SK-N-SH treated with all-trans-retinoic acid at 6 μM for 48 hours (cell line): ENCODE data around the gene KCNH3.

ENCODE experiments used
- ARNTL ChIP-seq: fragments of 450-650 bp; formaldehyde crosslinking; IDR thresholded peaks from 2 replicates; pipeline ENCODE4 v1.5.0; 2020; ENCODE audit warnings: low read depth, mild to moderate bottlenecking, moderate library complexity, borderline replicate concordance
- BACH2 ChIP-seq: fragments of 250-450 bp; sonication (Bioruptor Pico); IDR thresholded peaks from 2 replicates; pipeline ENCODE4 v1.9.0; 2021; ENCODE audit warnings: mild to moderate bottlenecking, borderline replicate concordance
- GLIS3 ChIP-seq: fragments of 250-450 bp; sonication (Bioruptor Pico); IDR thresholded peaks from 2 replicates; pipeline ENCODE4 v1.5.0; 2020; ENCODE audit warnings: mild to moderate bottlenecking, moderate library complexity
- PATZ1 ChIP-seq: fragments of 250-450 bp; sonication (Bioruptor Pico); IDR thresholded peaks from 2 replicates; pipeline ENCODE4 v1.8.0; 2020; ENCODE audit warnings: mild to moderate bottlenecking, moderate library complexity, borderline replicate concordance
- POU6F1 ChIP-seq: fragments of 250-450 bp; sonication (Bioruptor Pico); IDR thresholded peaks from 2 replicates; pipeline ENCODE4 v1.8.0; 2021; ENCODE audit warnings: low read depth, mild to moderate bottlenecking, moderate library complexity, borderline replicate concordance
- RARB ChIP-seq: fragments of 250-450 bp; sonication (Bioruptor Pico); IDR thresholded peaks from 2 replicates; pipeline ENCODE4 v1.8.0; 2021; ENCODE audit warnings: mild to moderate bottlenecking, moderate library complexity
- TOX ChIP-seq: fragments of 250-450 bp; sonication (Bioruptor Pico); IDR thresholded peaks from 2 replicates; pipeline ENCODE4 v1.8.0; 2021; ENCODE audit warnings: mild to moderate bottlenecking, moderate library complexity, borderline replicate concordance
- TSHZ2 ChIP-seq: fragments of 250-450 bp; sonication (Bioruptor Pico); IDR thresholded peaks from 2 replicates; pipeline ENCODE4 v1.5.0; 2020; ENCODE audit warnings: mild to moderate bottlenecking, moderate library complexity
- ZFP30 ChIP-seq: fragments of 450-650 bp; formaldehyde crosslinking; IDR thresholded peaks from 2 replicates; pipeline ENCODE4 v1.5.0; 2022; ENCODE audit warnings: mild to moderate bottlenecking, moderate library complexity
- ZNF565 ChIP-seq: fragments of 450-650 bp; formaldehyde crosslinking; conservative IDR thresholded peaks from 2 replicates; pipeline ENCODE4 v1.5.0; 2020; ENCODE audit warnings: low read depth, mild to moderate bottlenecking, moderate library complexity
- ZNF70 ChIP-seq: fragments of 450-650 bp; formaldehyde crosslinking; IDR thresholded peaks from 2 replicates; pipeline ENCODE4 v1.5.0; 2020; ENCODE audit warnings: mild to moderate bottlenecking, moderate library complexity
- ZNF8 ChIP-seq: fragments of 450-650 bp; formaldehyde crosslinking; IDR thresholded peaks from 2 replicates; pipeline ENCODE4 v1.5.0; 2020; ENCODE audit warnings: mild to moderate bottlenecking, moderate library complexity

GRCh38 chr12:49556391-49557186 is 17.8 kb downstream of the KCNH3 start:
- TF ChIP-seq GLIS3 (CRISPR knock-in tag) (no peak), BACH2 (CRISPR knock-in tag) (no peak), ARNTL (CRISPR knock-in tag) (no peak), TOX (CRISPR knock-in tag) (no peak), ZFP30 (CRISPR knock-in tag) (no peak), ZNF565 (CRISPR knock-in tag) (no peak), PATZ1 (CRISPR knock-in tag) (no peak), RARB (CRISPR knock-in tag) (no peak), ZNF8 (no peak), TSHZ2 (CRISPR knock-in tag) (no peak), ZNF70 (CRISPR knock-in tag) (no peak), POU6F1 (CRISPR knock-in tag) (no peak)
